GM18517 (cell line): ENCODE measurements around the gene C5orf47.
"Not testable (repeated sequence)": the region's sequence is repeated elsewhere in the genome, so short reads cannot be mapped to it uniquely, and the experiment has no call there.

ENCODE experiments used
- ATAC-seq: cut with Tn5 transposase; IDR thresholded peaks from one replicate; pipeline ENCODE4 v1.9.1; 2021; ENCODE audit warnings: mild to moderate bottlenecking, moderate library complexity; ENCODE audit not compliant: unreplicated experiment

Gene C5orf47

DNA sequence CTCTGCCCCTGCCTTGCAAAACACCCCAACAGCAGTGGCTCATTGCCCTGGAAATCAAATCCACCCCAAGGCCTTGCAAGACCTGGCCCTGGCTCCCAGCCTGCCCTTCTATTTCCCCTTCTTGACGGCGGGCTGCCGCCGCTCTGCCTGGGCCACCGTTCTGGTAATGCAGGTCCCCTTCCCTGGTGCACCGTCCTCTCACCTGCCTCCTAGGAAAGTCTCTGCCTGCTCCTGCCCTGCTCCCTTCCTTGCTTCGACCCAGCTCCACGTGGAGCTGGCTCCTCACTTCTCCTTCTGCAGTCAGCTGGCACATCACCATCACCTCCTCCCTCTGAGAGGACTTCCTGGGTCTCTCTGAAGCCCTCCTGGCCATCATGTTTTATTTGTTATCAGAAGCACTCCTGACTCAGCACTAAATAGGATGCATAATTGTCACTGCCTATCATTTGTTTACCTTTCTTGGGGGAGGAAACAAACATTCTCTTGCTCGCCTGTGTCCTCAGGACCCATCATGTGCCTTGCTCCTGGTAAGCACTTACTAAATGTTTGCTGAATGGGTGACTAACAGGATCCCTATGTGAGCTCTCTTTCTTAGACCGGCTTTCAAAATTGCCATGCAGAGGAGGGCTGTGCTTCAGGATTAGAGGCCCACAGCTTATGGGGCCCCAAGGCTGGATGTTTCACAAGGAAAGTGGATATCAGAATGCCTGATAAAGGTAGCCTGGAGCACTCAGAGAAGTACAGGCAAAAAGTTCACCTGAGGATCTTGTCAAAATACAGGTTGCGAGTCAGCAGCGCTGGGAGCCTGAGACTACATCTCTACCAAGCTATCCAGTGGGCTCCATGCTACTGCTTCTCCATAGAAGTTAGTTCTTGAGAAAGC is 19.6 kb upstream of the C5orf47 start:
- ATAC-seq: no peak

DNA sequence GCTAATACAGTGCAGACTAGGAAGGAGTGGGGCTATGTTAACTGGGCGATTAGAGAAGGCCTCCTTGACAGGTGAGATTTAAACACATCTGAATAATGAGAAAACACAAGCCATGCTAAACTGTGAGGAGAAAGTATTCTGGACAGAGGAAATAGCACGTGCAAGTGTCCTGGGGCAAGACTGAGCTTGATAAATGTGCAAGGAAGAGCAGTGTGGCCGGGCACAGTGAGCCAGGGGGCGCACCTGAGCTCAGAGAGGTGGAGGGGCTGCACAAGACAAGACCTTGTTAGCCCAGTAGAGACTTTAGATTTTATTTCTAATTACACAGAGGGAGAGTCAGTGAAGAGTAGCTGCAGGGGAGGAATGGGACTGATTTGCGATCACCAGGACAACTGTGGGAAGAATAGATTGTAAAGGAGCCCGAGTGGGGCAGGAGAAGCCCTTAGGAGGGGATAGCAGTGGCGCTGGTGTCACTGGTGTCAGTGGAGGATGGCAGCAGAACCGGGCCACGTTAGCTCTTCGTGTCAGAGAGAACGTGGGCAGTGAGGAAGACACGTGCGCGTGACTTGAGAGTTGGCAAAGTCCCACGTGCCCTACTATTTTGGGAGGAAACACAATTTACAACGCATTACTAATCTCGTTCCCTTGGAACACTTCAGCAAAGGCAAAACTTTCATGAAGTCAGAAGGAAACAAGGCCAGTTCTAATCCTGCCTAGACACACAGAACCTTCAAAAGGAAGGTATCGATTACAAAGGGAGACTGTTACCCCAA is 17.9 kb upstream of the C5orf47 start:
- no peak for ATAC-seq

DNA sequence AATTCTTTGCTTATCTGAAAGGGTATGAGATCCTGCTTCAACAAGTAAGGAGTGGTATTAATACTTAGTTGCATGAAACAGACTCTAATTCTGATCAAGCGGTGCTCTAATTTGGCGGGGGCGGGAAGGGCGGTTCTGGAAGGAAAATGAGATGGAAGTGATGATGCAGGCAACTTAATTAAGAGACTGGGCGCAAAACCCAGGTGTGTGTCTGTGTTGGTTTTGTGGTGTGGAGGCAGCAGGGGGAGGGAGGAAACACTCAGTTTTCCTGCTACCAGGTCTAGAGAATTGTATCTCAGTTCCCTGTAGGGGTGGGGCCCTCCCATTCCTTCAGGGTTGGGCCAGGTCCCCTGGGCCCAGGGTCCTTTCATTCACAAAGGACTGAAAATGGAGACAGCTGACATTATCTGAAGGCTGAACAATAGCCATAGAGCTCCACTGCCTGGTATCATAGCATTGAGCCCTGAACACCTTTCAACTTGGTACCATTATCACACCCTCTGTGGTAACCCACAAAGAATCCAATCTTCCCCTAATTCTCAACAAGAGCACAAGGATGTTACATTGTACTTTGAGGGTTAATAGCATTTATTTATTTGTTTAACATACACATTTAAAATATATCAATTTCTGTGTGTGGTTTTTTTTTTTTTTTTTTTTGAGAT is 17.2 kb upstream of the C5orf47 start:
- no peak for ATAC-seq

DNA sequence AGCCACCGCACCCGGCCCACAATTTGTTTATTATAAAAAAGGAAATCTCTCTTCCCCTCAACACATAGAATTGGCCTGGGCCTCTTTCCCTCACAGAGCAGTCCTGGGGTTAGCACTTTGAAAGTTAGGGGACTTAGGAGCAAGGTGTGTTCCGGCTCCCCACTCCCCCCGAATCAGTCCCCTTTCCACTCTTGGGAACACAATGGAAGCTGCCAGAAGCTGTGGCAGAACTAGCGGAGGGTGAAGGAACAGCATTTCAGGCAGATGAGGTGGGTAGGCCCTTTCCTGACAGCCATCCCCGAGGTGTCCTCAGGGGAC is 16.4 kb upstream of the C5orf47 start:
- ATAC-seq: no peak

DNA sequence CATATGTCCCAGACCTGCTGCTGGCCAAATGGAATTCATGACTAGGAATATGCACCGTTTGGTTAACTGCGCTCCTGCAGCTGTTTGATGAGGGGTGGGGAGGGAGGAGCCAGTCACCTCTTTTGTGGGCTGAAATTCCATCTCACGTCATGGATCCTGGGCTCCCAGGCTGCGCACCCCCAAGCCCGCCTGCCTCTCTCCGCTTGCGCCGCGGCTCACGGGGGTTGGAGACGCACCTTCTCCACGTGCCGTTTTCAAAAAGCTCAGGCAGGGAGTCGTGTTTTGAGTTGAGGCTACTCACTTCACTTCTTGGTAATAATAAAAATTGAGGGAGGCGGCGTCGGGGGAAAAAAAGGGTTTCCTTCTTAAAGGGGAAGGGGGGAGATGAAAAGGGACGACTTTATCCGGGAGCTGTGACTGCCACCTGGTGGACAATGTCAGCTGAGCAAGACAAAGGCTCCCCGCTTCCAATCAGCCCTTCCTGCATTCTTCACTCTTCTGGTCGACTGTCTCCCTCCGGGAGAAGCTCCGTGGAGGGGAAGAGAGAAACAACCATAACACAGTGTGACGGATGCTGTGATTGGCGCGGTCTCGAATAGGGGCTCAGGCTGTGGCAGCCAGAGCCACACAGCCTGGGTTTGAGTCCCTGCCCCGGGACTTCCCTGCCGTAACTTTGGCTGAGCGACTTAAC is 15.9 kb upstream of the C5orf47 start:
- no peak for ATAC-seq

DNA sequence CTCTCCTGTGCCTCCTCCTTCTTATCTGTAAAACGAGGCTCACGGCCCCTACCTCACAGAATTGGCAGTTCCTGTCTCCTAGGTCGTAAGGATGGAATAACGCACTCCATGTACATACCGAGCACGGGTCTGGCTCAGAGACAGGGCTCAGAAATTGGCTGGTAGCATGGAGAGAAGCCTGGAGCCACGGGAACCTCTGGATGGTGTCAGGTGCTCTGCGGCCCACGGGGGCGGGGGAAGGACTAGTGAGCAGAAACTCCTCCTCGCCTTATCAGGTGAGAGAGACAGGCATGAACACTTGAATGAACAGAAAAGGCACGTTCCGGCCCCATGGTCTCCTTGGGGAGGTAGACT is 15.4 kb upstream of the C5orf47 start:
- ATAC-seq: no peak

DNA sequence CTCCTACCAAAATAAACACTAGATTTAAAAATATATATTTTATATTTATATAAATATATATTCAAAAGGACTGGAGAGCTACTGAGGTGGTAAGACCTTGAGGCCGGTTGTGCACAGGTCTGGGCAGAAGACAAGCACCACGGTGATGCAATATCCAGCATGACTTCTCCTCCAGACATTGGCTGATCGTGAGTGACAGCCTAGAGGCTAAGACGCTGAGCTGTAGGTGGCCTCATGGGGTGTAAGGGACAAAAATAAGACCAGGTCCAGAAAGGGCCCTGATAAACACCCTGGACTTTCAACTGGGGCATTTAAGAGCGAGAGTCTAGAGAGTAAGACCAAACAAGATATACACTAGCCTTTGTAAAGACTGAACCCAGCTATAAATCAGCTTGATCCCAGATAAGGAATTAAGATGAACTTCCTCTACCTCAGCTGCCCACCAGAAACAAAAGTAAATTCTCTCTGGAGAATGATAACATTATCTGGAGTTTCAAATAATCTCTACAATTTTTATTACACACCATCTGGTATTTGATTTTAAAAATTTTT is 14.2 kb upstream of the C5orf47 start:
- no peak for ATAC-seq

DNA sequence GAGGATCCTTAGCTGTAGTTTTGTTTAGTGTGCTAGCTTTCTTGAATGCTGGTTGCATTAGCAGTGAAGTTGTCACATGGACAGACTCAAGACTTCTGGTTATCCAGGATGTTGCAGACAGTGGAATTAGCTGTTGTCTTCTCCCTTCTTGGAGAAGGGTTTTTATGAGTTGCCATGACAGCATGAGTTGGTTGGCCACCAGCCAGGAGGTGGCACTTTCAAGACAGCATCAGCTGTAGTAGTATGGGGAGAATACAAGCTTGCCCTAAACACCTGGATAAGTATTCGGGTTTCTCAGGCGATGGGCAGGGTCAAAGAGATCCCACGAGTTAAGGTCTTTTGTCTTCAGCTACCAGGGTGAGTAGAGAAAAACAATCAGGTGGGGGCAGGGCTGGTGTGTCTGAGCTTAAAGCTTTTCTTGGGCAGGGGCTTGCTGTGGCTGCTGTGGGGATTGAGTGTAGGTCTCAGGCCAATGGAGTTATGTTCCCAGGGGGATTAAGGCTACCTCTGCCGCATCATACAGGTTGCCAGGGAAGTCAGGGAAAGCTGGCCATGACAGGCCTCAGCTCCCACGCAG is 7.7 kb upstream of the C5orf47 start:
- ATAC-seq: no peak

DNA sequence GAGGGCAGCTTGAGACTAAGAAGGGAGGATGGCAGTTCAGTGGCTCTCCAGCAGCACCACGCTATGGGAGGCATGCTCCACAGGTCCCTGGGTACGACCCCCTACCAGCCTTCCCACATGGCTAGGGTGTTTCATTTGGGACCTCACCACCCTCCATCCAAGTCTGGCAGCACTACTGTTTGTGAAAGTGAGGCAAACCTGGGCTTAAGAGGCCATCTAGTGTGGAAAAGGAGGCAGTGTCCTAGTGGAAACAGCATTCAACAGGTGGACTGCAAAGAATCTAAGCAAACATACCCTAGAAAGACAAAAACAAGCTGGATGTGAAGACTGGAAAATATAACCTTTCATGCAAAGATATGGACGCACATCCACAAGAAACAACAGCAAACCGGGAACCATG is 4.8 kb upstream of the C5orf47 start:
- ATAC-seq: no peak

DNA sequence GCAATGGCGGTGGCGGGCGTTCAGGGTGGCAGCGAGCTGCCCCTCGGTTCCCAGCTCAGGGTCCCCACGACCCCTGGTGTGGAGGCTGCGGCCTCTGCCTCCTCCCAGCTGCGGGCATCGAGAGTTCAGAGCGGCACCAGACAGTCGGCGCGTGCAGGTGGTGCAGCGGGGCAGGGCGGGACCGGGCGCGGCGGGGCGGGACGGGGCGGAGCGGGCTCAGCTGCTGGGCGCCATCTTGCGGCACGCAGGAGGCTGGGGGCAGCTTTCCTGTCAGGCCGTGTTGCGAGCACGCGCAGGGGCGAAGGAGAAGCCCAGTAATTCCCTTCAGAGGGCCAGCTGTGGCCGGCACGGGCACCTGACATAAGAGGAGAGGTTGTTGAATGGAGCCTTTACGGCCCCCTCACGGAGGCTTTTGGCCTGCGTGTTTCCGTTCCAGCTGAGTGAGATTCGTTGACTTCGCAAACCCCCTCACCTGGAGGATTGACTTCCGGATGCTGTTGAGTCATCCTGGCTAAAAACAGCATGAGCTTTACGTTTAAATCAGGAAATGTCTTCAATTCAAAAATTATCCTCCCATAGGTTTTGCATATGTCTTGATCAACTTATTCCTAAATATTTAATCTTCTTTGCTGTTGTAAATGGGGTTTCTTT is 587 bp downstream of the C5orf47 start:
- ATAC-seq: no peak

DNA sequence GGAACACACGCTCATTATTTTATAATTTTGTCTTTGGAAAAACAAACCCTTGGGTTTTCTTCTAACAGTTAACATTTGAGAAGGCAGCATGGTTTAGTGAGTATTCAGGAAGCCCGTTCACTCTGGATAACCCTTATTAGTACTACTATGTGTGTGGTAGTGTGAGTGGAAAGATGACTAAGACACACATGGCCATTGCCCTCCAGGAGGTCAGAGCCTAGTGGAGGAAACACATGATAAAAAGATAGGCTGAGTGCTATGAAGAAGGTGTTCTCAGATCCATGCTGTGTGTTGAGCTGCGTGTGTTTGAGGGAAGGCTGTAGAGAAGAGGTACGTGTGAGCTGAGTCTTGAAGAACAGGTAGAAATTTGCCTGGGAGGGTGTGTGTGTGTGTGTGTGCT is 8.4 kb downstream of the C5orf47 start:
- no peak for ATAC-seq

DNA sequence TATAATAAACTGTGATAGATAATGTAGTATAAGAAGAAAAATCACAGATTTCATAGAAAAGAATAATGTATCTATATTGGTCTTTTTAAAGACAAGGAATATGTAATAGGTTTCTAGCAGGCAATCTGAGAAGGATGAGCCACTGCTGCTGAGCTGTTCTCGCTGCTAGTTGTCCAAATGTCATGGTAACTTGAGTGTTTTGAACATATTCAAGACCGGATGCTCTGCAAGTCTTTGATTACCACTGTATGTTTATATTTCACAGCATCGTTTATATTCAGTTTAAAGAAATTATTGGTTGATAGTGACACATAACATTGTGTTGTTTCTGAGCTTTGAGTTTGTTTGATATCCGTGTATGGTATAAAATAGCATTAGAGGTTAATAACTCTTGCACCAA is 9.6 kb downstream of the C5orf47 start:
- ATAC-seq: no peak

DNA sequence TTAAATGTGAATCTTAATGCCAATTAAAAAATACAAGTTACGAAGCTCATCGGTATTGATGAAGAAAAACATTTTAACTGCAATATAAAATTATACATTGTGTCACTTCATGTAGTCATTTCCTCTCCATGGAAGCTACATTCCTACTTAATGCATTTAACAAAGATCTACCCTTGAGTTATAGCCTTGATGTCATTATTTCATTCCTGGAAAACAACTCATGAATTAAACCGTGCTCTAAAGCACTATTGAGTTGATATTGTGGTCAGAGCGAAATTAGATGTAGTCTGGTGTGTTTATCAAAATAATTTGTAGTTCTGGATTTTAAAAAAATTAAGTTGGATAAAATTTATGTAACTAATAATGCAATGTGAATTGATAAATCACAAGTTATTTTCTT is 11.1 kb downstream of the C5orf47 start:
- no peak for ATAC-seq

DNA sequence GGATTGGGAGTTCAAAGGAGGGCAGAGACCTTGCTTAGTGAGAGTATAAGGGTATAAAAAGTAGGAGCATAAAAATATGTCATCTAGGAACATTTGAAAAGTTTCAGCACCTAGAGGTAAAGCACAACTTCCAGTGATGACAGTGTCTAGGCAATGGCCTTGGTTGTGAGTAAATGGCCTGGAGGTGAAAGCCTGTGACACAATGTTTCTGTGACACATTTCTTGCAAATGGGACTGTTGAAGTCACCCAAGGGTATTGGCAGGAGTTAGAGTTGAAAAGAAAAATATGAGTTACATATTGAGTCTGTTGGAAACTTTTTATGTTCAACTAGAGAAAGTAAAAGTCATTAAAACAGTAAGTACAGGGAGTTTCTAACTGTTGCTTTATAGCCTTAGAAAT is 14.8 kb downstream of the C5orf47 start:
- ATAC-seq: no peak

DNA sequence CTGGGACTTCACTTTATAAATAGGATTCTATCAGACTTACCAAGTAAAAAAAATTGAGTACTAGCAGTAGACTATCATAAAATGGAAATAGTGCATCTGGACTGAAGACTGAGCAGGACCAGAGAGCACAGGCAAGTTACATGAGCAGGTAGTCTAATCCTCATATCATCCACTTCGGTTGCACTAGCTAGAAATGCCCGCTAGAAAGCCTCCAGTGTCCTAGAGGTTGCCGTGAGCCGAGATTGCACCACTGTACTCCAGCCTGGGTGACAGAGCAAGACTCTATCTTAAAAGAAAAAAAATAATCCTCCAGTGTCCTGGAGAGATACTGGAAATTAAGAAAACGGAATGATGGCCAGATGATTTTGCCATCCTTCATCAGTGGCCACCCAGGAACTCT is 20.0 kb downstream of the C5orf47 start:
- no peak for ATAC-seq

DNA sequence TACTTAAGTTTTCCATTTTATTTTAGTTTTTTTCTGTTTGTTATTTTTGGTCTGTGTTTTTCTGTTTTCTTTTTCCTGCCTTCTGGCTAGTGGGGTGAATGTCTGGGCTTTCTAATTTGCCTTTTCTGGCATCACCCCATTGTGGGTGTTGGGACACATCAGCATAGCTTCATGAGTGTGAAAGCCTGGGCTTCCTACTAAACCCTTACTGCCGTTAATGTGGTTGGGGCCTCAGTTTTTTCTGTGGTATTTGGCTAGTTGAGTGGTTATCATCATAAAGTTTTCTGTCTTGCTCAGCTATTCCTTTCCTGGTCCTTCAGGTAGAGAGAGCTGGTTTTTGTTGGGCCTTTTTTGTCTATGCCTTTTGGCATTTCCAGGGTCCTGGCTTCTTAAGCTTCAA is 21.4 kb downstream of the C5orf47 start:
- ATAC-seq: no peak

DNA sequence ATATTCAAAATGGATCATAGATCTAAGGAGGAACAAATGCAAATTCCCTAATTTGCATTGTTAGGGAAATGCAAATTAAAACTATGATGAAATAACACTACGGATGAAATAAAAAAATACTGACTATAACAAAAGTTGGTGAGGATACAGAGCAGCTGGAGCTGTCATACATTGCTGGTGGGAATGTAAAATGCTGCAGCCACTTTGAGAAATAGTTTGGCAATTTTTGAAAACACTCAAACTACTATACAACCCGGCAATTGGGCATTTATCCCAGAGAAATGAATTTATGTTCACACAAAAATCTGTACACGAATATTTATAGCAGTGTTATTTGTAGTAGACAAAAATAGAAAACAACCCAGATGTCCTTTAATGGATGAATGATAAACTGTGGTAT is 22.5 kb downstream of the C5orf47 start:
- ATAC-seq: no peak

DNA sequence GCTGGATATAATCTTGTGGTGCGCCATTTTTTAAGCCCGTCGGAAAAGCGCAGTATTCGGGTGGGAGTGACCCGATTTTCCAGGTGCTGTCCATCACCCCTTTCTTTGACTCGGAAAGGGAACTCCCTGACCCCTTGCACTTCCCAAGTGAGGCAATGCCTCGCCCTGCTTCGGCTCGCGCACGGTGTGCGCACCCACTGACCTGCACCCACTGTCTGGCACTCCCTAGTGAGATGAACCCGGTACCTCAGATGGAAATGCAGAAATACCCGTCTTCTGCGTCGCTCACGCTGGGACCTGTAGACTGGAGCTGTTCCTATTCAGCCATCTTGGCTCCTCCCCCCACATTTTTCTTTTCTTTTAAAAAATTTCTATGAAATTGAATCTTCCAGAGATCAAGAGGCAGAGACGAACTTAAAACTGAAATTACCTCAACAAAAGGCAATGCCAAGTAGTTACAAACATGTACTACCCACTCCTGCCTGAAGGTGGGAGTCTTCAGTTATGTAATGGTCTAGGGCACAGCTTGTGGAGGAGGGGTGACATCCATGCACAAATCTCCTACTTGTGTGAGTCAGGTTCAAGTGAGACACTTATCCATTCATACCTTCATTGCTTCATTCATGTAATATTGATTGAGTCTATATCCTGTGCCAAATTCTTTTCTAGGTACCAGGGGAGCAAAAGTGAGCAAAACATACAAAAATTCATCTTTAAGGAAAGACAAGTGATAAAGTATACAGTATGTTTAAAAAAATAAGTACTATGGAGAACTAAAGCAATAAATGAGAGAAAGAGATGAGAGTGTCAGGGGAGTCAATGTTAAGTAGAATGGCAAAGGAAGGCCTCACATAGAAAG is 31.3 kb downstream of the C5orf47 start:
- ATAC-seq: not testable (repeated sequence)

DNA sequence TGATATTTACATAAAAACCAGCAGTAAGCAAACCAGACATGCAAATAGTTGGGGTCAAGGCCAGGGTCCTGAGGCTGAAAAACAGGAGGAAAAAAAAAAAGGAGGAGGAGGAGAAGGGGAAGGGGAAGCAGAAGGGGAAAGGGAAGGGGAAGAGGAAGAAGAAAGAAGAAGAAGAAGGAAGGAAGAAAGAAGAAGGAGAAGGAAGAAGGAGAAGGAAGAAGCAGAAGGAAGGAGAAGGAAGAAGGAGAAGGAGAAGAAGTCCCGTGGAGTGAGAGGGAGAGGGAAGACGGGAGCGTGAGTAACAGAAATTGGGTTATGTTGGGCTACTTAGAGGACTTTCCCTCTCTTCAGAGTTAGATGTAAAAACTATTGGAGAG is 31.9 kb downstream of the C5orf47 start:
- no peak for ATAC-seq
